ENCODE measurements around the gene RIMOC1.

Gene RIMOC1

DNA sequence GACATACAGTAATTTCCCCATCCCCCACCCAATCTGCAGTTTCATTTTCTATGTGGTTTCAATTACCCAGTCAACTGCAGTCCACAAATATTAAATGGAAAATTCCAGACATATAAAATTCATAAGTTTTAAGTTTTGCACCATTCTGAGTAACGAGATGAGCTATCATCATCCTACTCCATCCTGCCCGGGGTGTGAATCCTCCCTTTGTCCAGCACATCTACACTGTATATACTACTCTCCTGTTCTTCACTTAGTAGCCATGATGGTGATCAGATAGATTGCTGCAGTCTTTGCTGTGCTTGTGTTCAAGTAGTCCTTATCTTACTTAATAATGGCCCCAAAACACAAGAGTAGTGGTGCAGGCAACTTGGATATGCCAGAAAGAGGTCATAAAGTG, 45.3 kb upstream of the RIMOC1 start:
- H3F3A ChIP-seq (ENCODE audit: insufficient read depth, low read length), result no peaks in the 10 kb centered on the region
- no peaks in the 10 kb centered on the region for H3K27me3 ChIP-seq (ENCODE audit: insufficient read depth, low read length)
- H3K36me3 ChIP-seq (ENCODE audit: insufficient read depth, low read length), result peaks cover 67% of the 10 kb centered on the region; the same call in 1 of the 2 replicates
- no peaks in the 10 kb centered on the region for H3K4me1 ChIP-seq (ENCODE audit: insufficient read depth, low read length, severe bottlenecking)
- no peak overlapping the region for H3K27ac ChIP-seq (ENCODE audit: low read depth, low read length, poor library complexity, severe bottlenecking)
- H3K4me3 ChIP-seq (ENCODE audit: low read depth, low read length, poor library complexity, severe bottlenecking), result no peak overlapping the region
- TF ChIP-seq EZH2 (IDR thresholded peaks at IDR 0.05; ENCODE audit: borderline replicate concordance, low read length), result no peak
- TF ChIP-seq, protein P1, sequence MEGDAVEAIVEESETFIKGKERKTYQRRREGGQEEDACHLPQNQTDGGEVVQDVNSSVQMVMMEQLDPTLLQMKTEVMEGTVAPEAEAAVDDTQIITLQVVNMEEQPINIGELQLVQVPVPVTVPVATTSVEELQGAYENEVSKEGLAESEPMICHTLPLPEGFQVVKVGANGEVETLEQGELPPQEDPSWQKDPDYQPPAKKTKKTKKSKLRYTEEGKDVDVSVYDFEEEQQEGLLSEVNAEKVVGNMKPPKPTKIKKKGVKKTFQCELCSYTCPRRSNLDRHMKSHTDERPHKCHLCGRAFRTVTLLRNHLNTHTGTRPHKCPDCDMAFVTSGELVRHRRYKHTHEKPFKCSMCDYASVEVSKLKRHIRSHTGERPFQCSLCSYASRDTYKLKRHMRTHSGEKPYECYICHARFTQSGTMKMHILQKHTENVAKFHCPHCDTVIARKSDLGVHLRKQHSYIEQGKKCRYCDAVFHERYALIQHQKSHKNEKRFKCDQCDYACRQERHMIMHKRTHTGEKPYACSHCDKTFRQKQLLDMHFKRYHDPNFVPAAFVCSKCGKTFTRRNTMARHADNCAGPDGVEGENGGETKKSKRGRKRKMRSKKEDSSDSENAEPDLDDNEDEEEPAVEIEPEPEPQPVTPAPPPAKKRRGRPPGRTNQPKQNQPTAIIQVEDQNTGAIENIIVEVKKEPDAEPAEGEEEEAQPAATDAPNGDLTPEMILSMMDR (IDR thresholded peaks at IDR 0.05; ENCODE audit: low read length), result no peak
- no peaks in the 10 kb centered on the region for H4K20me1 ChIP-seq (ENCODE audit: insufficient read depth, low read length)
- H3K79me2 ChIP-seq (ENCODE audit: insufficient read depth, low read length), result peaks cover 11% of the 10 kb centered on the region
- H3K4me2 ChIP-seq (ENCODE audit: low read length), result no peak overlapping the region
- H3K9me3 ChIP-seq (ENCODE audit: low read length), result no peaks in the 10 kb centered on the region
- H3K9me2 ChIP-seq (ENCODE audit: low read depth, low read length), result no peaks in the 10 kb centered on the region
- no peak overlapping the region for H3K9ac ChIP-seq (ENCODE audit: low read length)
- H2AFZ ChIP-seq (ENCODE audit: low read length), result no peak overlapping the region

DNA sequence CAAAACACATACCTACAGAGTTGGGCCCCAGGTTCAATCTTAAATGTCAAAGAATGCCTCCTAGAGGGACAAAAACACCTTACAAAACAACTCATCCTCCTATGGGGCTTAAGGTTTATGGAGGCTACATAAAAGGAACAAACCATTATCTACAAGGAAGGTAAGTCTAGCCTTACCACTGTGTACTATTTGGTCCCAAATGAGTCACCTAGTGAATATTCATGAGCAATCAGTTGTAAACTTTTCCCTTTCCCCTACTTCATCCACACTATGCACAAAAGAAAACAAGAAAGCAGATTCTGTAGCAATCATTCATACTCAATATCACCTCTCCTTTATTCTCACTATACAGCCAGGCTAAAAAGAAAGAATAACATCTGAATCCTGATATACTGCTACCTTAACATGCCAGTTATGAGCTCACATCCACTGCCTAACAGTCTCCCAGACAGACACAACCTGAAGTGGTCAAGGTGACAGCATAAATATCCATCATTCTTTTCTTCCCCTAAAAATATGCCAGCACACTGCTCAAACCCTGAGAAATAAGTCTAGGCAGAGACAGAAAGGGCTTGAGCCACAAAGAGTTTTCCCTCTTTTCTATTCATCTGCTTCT, 40.2 kb upstream of the RIMOC1 start:
- no peak overlapping the region for H3K9ac ChIP-seq (ENCODE audit: low read length)
- no peak overlapping the region for H3K27ac ChIP-seq (ENCODE audit: low read depth, low read length, poor library complexity, severe bottlenecking)
- H3F3A ChIP-seq (ENCODE audit: insufficient read depth, low read length), result no peaks in the 10 kb centered on the region
- peaks cover 23% of the 10 kb centered on the region for H3K4me1 ChIP-seq (ENCODE audit: insufficient read depth, low read length, severe bottlenecking)
- no peak overlapping the region for H3K4me2 ChIP-seq (ENCODE audit: low read length)
- no peaks in the 10 kb centered on the region for H4K20me1 ChIP-seq (ENCODE audit: insufficient read depth, low read length)
- no peak overlapping the region for H2AFZ ChIP-seq (ENCODE audit: low read length)
- H3K9me2 ChIP-seq (ENCODE audit: low read depth, low read length), result no peaks in the 10 kb centered on the region
- H3K79me2 ChIP-seq (ENCODE audit: insufficient read depth, low read length), result peaks cover 60% of the 10 kb centered on the region
- no peak overlapping the region for H3K4me3 ChIP-seq (ENCODE audit: low read depth, low read length, poor library complexity, severe bottlenecking)
- no peaks in the 10 kb centered on the region for H3K27me3 ChIP-seq (ENCODE audit: insufficient read depth, low read length)
- H3K9me3 ChIP-seq (ENCODE audit: low read length), result no peaks in the 10 kb centered on the region
- H3K36me3 ChIP-seq (ENCODE audit: insufficient read depth, low read length), result peaks cover 29% of the 10 kb centered on the region; the same call in 1 of the 2 replicates
- TF ChIP-seq, protein P1 (IDR thresholded peaks at IDR 0.05; ENCODE audit: low read length), result no peak
- TF ChIP-seq EZH2 (IDR thresholded peaks at IDR 0.05; ENCODE audit: borderline replicate concordance, low read length), result no peak

DNA sequence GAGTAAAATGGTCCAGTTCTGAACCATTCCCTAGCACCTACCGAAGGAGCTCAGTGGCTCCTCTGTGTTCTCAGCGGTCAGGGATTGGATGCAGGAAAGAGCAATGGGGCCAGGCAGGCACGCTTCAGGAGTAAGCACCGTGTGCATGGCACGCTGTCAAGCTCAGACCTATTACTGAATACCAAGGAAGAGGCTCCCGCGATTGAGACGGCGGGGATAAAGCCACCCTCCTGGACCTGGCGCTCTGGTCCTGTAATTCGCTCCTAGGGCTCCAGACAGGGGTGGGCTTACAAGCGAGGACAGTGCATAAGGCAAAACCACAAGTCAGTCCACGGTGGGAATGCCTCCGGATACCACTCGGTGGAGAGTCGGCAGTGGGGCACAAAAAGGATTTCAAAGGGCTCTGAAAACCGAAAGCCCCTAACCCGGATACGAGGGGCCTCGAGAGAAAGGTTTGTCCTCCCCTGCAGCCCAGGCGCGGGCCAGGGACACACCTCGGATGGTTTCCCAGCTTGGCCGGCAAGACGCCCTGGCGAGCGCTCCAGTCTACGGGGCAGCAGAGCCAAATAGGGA, 34.9 kb upstream of the RIMOC1 start:
- Histone ChIP-seq H3K4me2 (ENCODE audit: low read length) (peak overlapping the region; percentile 80), H3K4me1 (ENCODE audit: insufficient read depth, low read length, severe bottlenecking) (peaks cover 38% of the 10 kb centered on the region), H2AFZ (ENCODE audit: low read length) (no peak overlapping the region), H4K20me1 (ENCODE audit: insufficient read depth, low read length) (no peaks in the 10 kb centered on the region), H3K9ac (ENCODE audit: low read length) (peak overlapping the region; percentile 94), H3K27ac (ENCODE audit: low read depth, low read length, poor library complexity, severe bottlenecking) (peak overlapping the region; percentile 59), H3K4me3 (ENCODE audit: low read depth, low read length, poor library complexity, severe bottlenecking) (peak overlapping the region; percentile 89), H3K36me3 (ENCODE audit: insufficient read depth, low read length) (no peaks in the 10 kb centered on the region), H3K27me3 (ENCODE audit: insufficient read depth, low read length) (no peaks in the 10 kb centered on the region), H3K9me2 (ENCODE audit: low read depth, low read length) (no peaks in the 10 kb centered on the region), H3F3A (ENCODE audit: insufficient read depth, low read length) (no peaks in the 10 kb centered on the region), H3K79me2 (ENCODE audit: insufficient read depth, low read length) (peaks cover 54% of the 10 kb centered on the region), H3K9me3 (ENCODE audit: low read length) (no peaks in the 10 kb centered on the region)
- TF ChIP-seq, protein P1 (IDR thresholded peaks at IDR 0.05; ENCODE audit: low read length), result no peak
- no peak for TF ChIP-seq EZH2 (IDR thresholded peaks at IDR 0.05; ENCODE audit: borderline replicate concordance, low read length)

All from OCI-LY1 (cell line).